Mesothelial cell of epicardium (in vitro differentiated cells): Measurements from ENCODE around the gene ERAP2. TPM values are rescaled to one million over a fixed set of nuclear protein-coding genes. Genes with fewer than 3 reads are reported as not detected.

ENCODE experiments used
- DNase-seq, 2 experiments: peaks; one replicate each; pipeline ENCODE4 v3.0.0; 2021; ENCODE audit warnings: low spot score in 2 of 2; ENCODE audit not compliant: unreplicated experiment in 2 of 2
- H3K27ac Mint-ChIP-seq: 2 replicates; pipeline ENCODE4 v1.8.0; 2021; ENCODE audit warnings: mixed read lengths
- H3K27me3 Mint-ChIP-seq: 2 replicates; pipeline ENCODE4 v1.8.0; 2021; ENCODE audit warnings: low read depth, mixed read lengths
- H3K36me3 Mint-ChIP-seq: 2 replicates; pipeline ENCODE4 v1.8.0; 2021; ENCODE audit warnings: mixed read lengths
- H3K4me1 Mint-ChIP-seq: 2 replicates; pipeline ENCODE4 v1.8.0; 2021; ENCODE audit warnings: mixed read lengths
- H3K4me3 Mint-ChIP-seq: 2 replicates; pipeline ENCODE4 v1.8.0; 2021; ENCODE audit warnings: mild to moderate bottlenecking, moderate library complexity, mixed read lengths
- H3K9me3 Mint-ChIP-seq: 2 replicates; pipeline ENCODE4 v1.8.0; 2021; ENCODE audit warnings: mixed read lengths
- total RNA-seq: library from RNA; stranded (reverse); gene quantifications from 3 replicates; pipeline ENCODE4 v1.2.1, GENCODE V29; 2021
- TF ChIP-seq, protein P1 (sequence below): fragments of 200-600 bp; sonication (generic); IDR thresholded peaks from one replicate; pipeline ENCODE4 v1.5.0; 2021; ENCODE audit warnings: antibody characterized with exemption; ENCODE audit not compliant: unreplicated experiment

Gene ERAP2, protein sequence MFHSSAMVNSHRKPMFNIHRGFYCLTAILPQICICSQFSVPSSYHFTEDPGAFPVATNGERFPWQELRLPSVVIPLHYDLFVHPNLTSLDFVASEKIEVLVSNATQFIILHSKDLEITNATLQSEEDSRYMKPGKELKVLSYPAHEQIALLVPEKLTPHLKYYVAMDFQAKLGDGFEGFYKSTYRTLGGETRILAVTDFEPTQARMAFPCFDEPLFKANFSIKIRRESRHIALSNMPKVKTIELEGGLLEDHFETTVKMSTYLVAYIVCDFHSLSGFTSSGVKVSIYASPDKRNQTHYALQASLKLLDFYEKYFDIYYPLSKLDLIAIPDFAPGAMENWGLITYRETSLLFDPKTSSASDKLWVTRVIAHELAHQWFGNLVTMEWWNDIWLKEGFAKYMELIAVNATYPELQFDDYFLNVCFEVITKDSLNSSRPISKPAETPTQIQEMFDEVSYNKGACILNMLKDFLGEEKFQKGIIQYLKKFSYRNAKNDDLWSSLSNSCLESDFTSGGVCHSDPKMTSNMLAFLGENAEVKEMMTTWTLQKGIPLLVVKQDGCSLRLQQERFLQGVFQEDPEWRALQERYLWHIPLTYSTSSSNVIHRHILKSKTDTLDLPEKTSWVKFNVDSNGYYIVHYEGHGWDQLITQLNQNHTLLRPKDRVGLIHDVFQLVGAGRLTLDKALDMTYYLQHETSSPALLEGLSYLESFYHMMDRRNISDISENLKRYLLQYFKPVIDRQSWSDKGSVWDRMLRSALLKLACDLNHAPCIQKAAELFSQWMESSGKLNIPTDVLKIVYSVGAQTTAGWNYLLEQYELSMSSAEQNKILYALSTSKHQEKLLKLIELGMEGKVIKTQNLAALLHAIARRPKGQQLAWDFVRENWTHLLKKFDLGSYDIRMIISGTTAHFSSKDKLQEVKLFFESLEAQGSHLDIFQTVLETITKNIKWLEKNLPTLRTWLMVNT
- total RNA-seq = 0.47 to 0.74 TPM (median 0.68 TPM) in 3 replicates

DNA sequence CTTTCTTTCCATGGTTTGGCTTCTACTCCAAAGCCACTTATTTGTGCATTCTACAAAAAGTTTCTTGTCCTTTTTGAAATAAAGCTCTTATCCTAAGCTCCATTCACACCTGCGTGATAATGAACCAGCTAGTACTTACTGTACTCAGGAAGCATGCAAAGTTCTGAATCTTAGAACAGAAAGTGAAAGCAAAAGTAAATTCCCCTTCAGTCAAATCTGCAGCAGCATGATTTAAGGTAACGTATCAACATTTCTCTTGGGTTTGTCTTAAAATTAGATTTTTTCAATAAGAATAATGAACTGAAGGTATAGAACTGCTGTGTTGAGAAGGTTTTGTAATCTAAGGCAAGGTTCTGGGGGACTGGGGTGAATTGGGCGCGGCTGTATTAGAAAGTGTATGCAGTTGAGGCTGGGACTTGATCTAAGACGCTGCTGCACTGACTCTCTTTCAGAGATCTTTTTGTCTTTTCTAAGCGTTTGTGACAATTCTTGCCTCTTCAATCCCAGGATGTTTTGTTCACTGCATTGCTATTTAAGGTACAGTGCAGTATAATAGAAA, at the start of gene ERAP2:
Gene ERAP2 (plus strand): TSS at position 209 of the 559 bp plus-strand sequence. CDS start 3,186 bp downstream, outside the sequence.
- no peak for DNase-seq
- TF ChIP-seq, protein P1, sequence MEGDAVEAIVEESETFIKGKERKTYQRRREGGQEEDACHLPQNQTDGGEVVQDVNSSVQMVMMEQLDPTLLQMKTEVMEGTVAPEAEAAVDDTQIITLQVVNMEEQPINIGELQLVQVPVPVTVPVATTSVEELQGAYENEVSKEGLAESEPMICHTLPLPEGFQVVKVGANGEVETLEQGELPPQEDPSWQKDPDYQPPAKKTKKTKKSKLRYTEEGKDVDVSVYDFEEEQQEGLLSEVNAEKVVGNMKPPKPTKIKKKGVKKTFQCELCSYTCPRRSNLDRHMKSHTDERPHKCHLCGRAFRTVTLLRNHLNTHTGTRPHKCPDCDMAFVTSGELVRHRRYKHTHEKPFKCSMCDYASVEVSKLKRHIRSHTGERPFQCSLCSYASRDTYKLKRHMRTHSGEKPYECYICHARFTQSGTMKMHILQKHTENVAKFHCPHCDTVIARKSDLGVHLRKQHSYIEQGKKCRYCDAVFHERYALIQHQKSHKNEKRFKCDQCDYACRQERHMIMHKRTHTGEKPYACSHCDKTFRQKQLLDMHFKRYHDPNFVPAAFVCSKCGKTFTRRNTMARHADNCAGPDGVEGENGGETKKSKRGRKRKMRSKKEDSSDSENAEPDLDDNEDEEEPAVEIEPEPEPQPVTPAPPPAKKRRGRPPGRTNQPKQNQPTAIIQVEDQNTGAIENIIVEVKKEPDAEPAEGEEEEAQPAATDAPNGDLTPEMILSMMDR = no peak
- peaks cover 4% of the 10 kb centered on the region for H3K9me3 Mint-ChIP-seq
- H3K36me3 Mint-ChIP-seq = peaks cover 3% of the 10 kb centered on the region
- H3K27me3 Mint-ChIP-seq = peaks cover 3% of the 10 kb centered on the region
- H3K27ac Mint-ChIP-seq = peak within 1 kb of the TSS; percentile 84
- H3K4me3 Mint-ChIP-seq = peak within 1 kb of the TSS; percentile 62
- peaks cover 13% of the 10 kb centered on the region for H3K4me1 Mint-ChIP-seq

DNA sequence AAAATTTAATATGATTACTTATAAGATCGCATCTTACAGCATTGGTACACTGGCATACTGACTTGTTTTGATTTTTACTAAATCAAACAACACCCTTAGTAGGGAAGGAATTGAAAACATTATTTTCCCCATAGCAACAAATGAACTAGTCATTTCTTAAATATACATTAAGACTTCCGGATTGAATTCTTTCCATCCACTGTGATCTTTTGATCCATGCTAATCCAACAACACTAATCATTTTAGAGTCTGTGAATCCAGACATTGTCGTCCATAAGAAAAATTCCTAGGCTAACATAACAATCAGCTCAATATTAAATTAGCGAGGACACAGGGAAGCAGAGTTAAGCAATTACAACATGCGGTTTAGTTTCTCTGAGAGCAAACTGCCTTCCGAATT, 47.0 kb upstream of the ERAP2 start:
- TF ChIP-seq, protein P1 = no peak
- Mint-ChIP-seq H3K27ac (peak overlapping the region; percentile 74), H3K4me1 (peaks cover 28% of the 10 kb centered on the region), H3K9me3 (no peaks in the 10 kb centered on the region), H3K36me3 (no peaks in the 10 kb centered on the region), H3K27me3 (peaks cover 3% of the 10 kb centered on the region), H3K4me3 (no peak overlapping the region)
- DNase-seq = no peak

DNA sequence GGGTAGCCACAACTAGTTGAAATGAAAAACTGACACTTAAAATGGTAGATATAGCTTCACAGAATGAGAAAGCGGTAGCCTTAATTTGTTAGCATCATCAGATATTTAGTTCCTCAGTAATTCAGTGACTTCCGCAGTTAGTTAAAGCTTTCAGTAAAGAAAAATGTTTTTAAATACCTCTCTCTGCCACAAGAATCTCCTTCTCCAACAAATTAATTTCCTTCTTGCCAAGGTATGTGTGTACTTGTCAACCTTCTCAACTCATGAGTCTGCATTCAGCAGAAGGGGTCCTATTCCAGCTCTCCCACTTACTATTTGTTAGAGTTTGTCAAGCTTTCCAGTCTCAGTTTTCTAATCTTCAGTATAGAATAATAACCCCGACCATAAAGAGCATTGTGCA, 42.3 kb upstream of the ERAP2 start:
- no peaks in the 10 kb centered on the region for H3K9me3 Mint-ChIP-seq
- TF ChIP-seq, protein P1 = no peak
- peaks cover 12% of the 10 kb centered on the region for H3K4me1 Mint-ChIP-seq
- peaks cover 2% of the 10 kb centered on the region for H3K27me3 Mint-ChIP-seq
- DNase-seq = no peak
- no peak overlapping the region for H3K27ac Mint-ChIP-seq
- no peaks in the 10 kb centered on the region for H3K36me3 Mint-ChIP-seq
- H3K4me3 Mint-ChIP-seq = no peak overlapping the region

DNA sequence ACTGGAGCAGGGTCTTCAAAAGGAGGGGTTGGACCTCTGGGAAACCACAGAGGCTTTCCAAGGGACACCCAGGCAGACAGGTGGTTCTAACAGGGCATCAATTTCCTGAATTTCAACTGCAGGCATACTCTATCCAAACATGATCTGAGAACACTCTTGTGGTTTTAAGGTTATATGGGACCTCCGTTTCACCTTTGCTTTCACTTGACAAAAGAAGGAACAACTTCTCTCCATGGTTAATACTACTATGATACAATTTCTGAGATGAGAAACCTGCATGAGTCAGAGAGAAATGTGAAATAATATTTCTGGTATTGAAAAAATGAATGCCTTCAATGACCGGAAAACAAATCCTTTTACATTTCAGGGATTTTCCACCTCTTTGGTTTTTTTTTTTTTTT, 40.5 kb upstream of the ERAP2 start:
- peaks cover 8% of the 10 kb centered on the region for H3K4me1 Mint-ChIP-seq
- H3K27me3 Mint-ChIP-seq = peaks cover 2% of the 10 kb centered on the region
- DNase-seq = no peak
- no peak overlapping the region for H3K27ac Mint-ChIP-seq
- no peaks in the 10 kb centered on the region for H3K36me3 Mint-ChIP-seq
- H3K9me3 Mint-ChIP-seq = no peaks in the 10 kb centered on the region
- TF ChIP-seq, protein P1 = no peak
- no peak overlapping the region for H3K4me3 Mint-ChIP-seq

DNA sequence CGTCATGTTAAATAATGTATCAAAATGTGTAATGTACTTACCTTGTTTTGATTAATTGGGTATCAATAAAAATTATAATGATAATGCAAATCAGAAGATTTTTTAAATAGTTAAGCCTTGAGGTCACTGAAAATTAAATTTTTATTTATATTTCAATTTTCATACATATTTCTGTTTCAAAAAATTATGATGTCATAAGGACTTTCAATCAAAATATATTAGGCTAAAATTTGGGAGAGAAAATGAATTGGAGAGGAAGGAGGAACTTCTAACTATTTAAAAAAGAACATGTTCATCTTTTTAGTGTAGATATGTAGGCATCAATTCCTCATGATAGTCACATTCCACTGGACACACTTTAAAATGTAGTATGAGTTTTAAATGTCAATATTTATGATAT, 39.5 kb upstream of the ERAP2 start:
- peaks cover 8% of the 10 kb centered on the region for H3K4me1 Mint-ChIP-seq
- H3K36me3 Mint-ChIP-seq = no peaks in the 10 kb centered on the region
- no peaks in the 10 kb centered on the region for H3K27me3 Mint-ChIP-seq
- no peak overlapping the region for H3K27ac Mint-ChIP-seq
- TF ChIP-seq, protein P1 = no peak
- no peaks in the 10 kb centered on the region for H3K9me3 Mint-ChIP-seq
- no peak overlapping the region for H3K4me3 Mint-ChIP-seq
- no peak for DNase-seq
